OCI-LY7 (cell line): Measurements from ENCODE around the gene ZNF500. TPM values are rescaled to one million over a fixed set of nuclear protein-coding genes. Genes with fewer than 3 reads are reported as not detected.

Experiments used
- BruUV-seq: library from RNA; stranded (reverse); fragments of 400-500 nt; replicated peaks from 2 replicates; lab custom pipeline; 2021; lab: Mats Ljungman, UMichigan
- CTCF ChIA-PET: fragments of 300-600 bp; sonication (Branson Sonifier 250); formaldehyde crosslinking; loops from one replicate; lab custom pipeline; 2022; ENCODE audit warnings: antibody characterized with exemption; ENCODE audit not compliant: unreplicated experiment; lab: Charles Lee
- POLR2A ChIA-PET: fragments of 300-600 bp; sonication (Branson Sonifier 250); formaldehyde crosslinking; loops from one replicate; lab custom pipeline; 2022; ENCODE audit warnings: antibody characterized with exemption; lab: Charles Lee
- DNase-seq: peaks from one replicate; pipeline ENCODE4 v3.0.0-alpha.2; 2015; ENCODE audit warnings: low spot score
- H2AFZ ChIP-seq: fragments of 200-600 bp; sonication (generic), shearing (Covaris generic); 2 replicates; pipeline ENCODE4 v1.6.1; 2014; ENCODE audit warnings: mild to moderate bottlenecking, antibody characterized with exemption, low read length, moderate library complexity
- H3K27ac ChIP-seq: fragments of 200-600 bp; sonication (generic); 2 replicates; pipeline ENCODE4 v1.5.1; 2014; ENCODE audit warnings: mixed run types, low read depth, mild to moderate bottlenecking, moderate library complexity, low read length, inconsistent platforms; ENCODE audit not compliant: poor library complexity, severe bottlenecking
- H3K36me3 ChIP-seq: fragments of 200-600 bp; sonication (generic); 2 replicates; pipeline ENCODE4 v1.6.1; 2014; ENCODE audit warnings: mild to moderate bottlenecking, antibody characterized with exemption, low read length, moderate library complexity, mixed read lengths; ENCODE audit not compliant: insufficient read depth
- H3K4me1 ChIP-seq: fragments of 200-600 bp; sonication (generic); 2 replicates; pipeline ENCODE4 v1.5.1; 2014; ENCODE audit warnings: mild to moderate bottlenecking, low read length; ENCODE audit not compliant: insufficient read depth, poor library complexity, severe bottlenecking
- H3K4me2 ChIP-seq: fragments of 200-600 bp; sonication (generic); 2 replicates; pipeline ENCODE4 v1.6.1; 2014; ENCODE audit warnings: mild to moderate bottlenecking, low read length
- H3K4me3 ChIP-seq: fragments of 200-600 bp; sonication (generic); 2 replicates; pipeline ENCODE4 v1.5.1; 2014; ENCODE audit warnings: mild to moderate bottlenecking, low read depth, low read length; ENCODE audit not compliant: poor library complexity, severe bottlenecking
- H3K79me2 ChIP-seq: fragments of 200-600 bp; sonication (generic); 2 replicates; pipeline ENCODE4 v1.6.1; 2016; ENCODE audit warnings: low read depth, mild to moderate bottlenecking, low read length, moderate library complexity, mixed read lengths; ENCODE audit not compliant: insufficient read depth
- H3K9me2 ChIP-seq: fragments of 200-600 bp; sonication (generic); 2 replicates; pipeline ENCODE4 v1.6.1; 2016; ENCODE audit warnings: mild to moderate bottlenecking, low read length, mixed read lengths; ENCODE audit not compliant: insufficient read depth
- H3K9me3 ChIP-seq: fragments of 200-600 bp; sonication (generic); 2 replicates; pipeline ENCODE4 v1.6.1; 2014; ENCODE audit warnings: mild to moderate bottlenecking, mixed run types, low read length, mixed read lengths
- H4K20me1 ChIP-seq: fragments of 200-600 bp; sonication (generic); 2 replicates; pipeline ENCODE4 v1.6.1; 2014; ENCODE audit warnings: mild to moderate bottlenecking, antibody characterized with exemption, low read length, moderate library complexity, mixed read lengths; ENCODE audit not compliant: insufficient read depth
- CTCF ChIP-seq: fragments of 200-600 bp; sonication (generic); conservative IDR thresholded peaks from 2 replicates; pipeline ENCODE4 v1.5.1; 2014; ENCODE audit warnings: mild to moderate bottlenecking, antibody characterized with exemption, low read length, moderate library complexity, mixed read lengths
- EZH2phosphoT487 ChIP-seq: fragments of 200-600 bp; sonication (generic); IDR thresholded peaks from 2 replicates; pipeline ENCODE4 v1.6.1; 2018; ENCODE audit warnings: low read depth, borderline replicate concordance, mild to moderate bottlenecking, mixed run types, antibody characterized with exemption, low read length, moderate library complexity, mixed read lengths
- intact Hi-C: fragments of 100-400 bp; cut with micrococcal nuclease; formaldehyde crosslinking; loops from one replicate; pipeline ENCODE4 v1.10.0; 2022; ENCODE audit not compliant: unreplicated experiment
- total RNA-seq, 2 experiments: library from RNA; depleted of rRNA in 1 of 2; stranded (reverse); fragments of >200 nt in 1 of 2; shearing (Covaris generic) in 1 of 2; gene quantifications; 2 replicates each; pipeline ENCODE4 v1.2.3, GENCODE V29; 2014 to 2022

The ZNF500 gene
- total RNA-seq, 2 experiments from 2014 or later: 16.1 to 23.9 TPM

GRCh38 chr16:4728676-4729075 lies 38.3 kb downstream of the ZNF500 start:
- ChIA-PET CTCF (no interaction called here), POLR2A (no interaction called here)
- peaks cover 9% of the 10 kb centered on the region for H3K4me1 ChIP-seq
- H2AFZ ChIP-seq: no peak overlapping the region
- H3K36me3 ChIP-seq: peaks cover 19% of the 10 kb centered on the region; the same call in 1 of the 2 replicates
- BruUV-seq: no TSS peak
- no peaks in the 10 kb centered on the region for H3K9me3 ChIP-seq
- H4K20me1 ChIP-seq: no peaks in the 10 kb centered on the region
- H3K27ac ChIP-seq: no peak overlapping the region
- TF ChIP-seq CTCF: no peak
- no peak for TF ChIP-seq EZH2phosphoT487
- no peak overlapping the region for H3K4me3 ChIP-seq
- no peaks in the 10 kb centered on the region for H3K9me2 ChIP-seq
- DNase-seq: no peak
- peaks cover 12% of the 10 kb centered on the region; the same call in 1 of the 2 replicates for H3K79me2 ChIP-seq
- no peak overlapping the region for H3K4me2 ChIP-seq
- intact Hi-C loops: no loop called here

GRCh38 chr16:4726616-4727015 lies 40.3 kb downstream of the ZNF500 start:
- BruUV-seq: no TSS peak
- Histone ChIP-seq H3K9me2 (no peaks in the 10 kb centered on the region), H3K4me2 (no peak overlapping the region), H3K4me3 (no peak overlapping the region), H2AFZ (no peak overlapping the region), H3K79me2 (no peaks in the 10 kb centered on the region), H3K4me1 (no peaks in the 10 kb centered on the region), H3K9me3 (no peaks in the 10 kb centered on the region), H4K20me1 (no peaks in the 10 kb centered on the region), H3K36me3 (peaks cover 26% of the 10 kb centered on the region; the same call in 1 of the 2 replicates), H3K27ac (no peak overlapping the region)
- no peak for DNase-seq
- CTCF ChIA-PET: no interaction called here
- POLR2A ChIA-PET: no interaction called here
- no peak for TF ChIP-seq CTCF
- TF ChIP-seq EZH2phosphoT487: no peak
- intact Hi-C loops: no loop called here

GRCh38 chr16:4724661-4725270 lies 42.2 kb downstream of the ZNF500 start:
- H3K79me2 ChIP-seq: no peaks in the 10 kb centered on the region
- H3K4me3 ChIP-seq: no peak overlapping the region
- ChIA-PET POLR2A (interaction anchor here (0.6 kb wide), 1 partner anchor 21 kb away, joined by 5 read pairs; no protein-coding TSS in a partner anchor), CTCF (interaction anchor here (0.5 kb wide), 1 partner anchor 304 kb away, joined by 9 read pairs; no protein-coding TSS in a partner anchor)
- no peak overlapping the region for H3K27ac ChIP-seq
- H4K20me1 ChIP-seq: no peaks in the 10 kb centered on the region
- H3K4me2 ChIP-seq: no peak overlapping the region
- H2AFZ ChIP-seq: no peak overlapping the region
- peaks cover 19% of the 10 kb centered on the region; the same call in 1 of the 2 replicates for H3K36me3 ChIP-seq
- H3K9me3 ChIP-seq: no peaks in the 10 kb centered on the region
- no peaks in the 10 kb centered on the region for H3K4me1 ChIP-seq
- no peaks in the 10 kb centered on the region for H3K9me2 ChIP-seq
- no peak for DNase-seq
- intact Hi-C loops: no loop called here
- no TSS peak for BruUV-seq
- TF ChIP-seq CTCF (no peak), EZH2phosphoT487 (no peak)
